Liver (tissue), 9 donors: ENCODE results near the gene SCUBE1. TPM values are rescaled to one million over a fixed set of nuclear protein-coding genes. Genes with fewer than 3 reads are reported as not detected.

ENCODE experiments used
- DNase-seq: peaks from one replicate; pipeline ENCODE4 v3.0.0-alpha.2; 2017; ENCODE audit warnings: low spot score
- H3K27ac ChIP-seq, 2 donors: one replicate each; pipeline ENCODE4 v1.7.0; 2013; ENCODE audit warnings: inconsistent platforms in 2 of 2, low read length in 2 of 2, control low read depth in 1 of 2, low read depth in 1 of 2, mild to moderate bottlenecking in 1 of 2
- H3K27me3 ChIP-seq, 4 donors: one replicate each; pipeline versions ENCODE4 v1.6.1 to v1.7.0; 2013; ENCODE audit warnings: low read length in 3 of 4, inconsistent platforms in 1 of 4, mild to moderate bottlenecking in 1 of 4, moderate library complexity in 1 of 4; ENCODE audit not compliant: control insufficient read depth in 4 of 4, insufficient read depth in 4 of 4
- H3K36me3 ChIP-seq, 4 donors: one replicate each; pipeline versions ENCODE4 v1.6.1 to v1.7.0; 2013; ENCODE audit warnings: low read length in 3 of 4, mild to moderate bottlenecking in 3 of 4, low read depth in 1 of 4, moderate library complexity in 1 of 4; ENCODE audit not compliant: control insufficient read depth in 4 of 4, insufficient read depth in 3 of 4
- H3K4me1 ChIP-seq, 4 donors: one replicate each; pipeline versions ENCODE4 v1.6.1 to v1.7.0; 2013; ENCODE audit warnings: low read length in 3 of 4, mild to moderate bottlenecking in 3 of 4, moderate library complexity in 1 of 4; ENCODE audit not compliant: control insufficient read depth in 4 of 4, insufficient read depth in 4 of 4
- H3K4me3 ChIP-seq, 3 donors: one replicate each; pipeline versions ENCODE4 v1.6.1 to v1.7.0; 2013; ENCODE audit warnings: low read length in 3 of 3, control low read depth in 1 of 3, low read depth in 1 of 3, mild to moderate bottlenecking in 1 of 3
- H3K9ac ChIP-seq, 2 donors: one replicate each; pipeline ENCODE4 v1.7.0; 2013; ENCODE audit warnings: low read length in 2 of 2, mild to moderate bottlenecking in 2 of 2, moderate library complexity in 2 of 2, control low read depth in 1 of 2, low read depth in 1 of 2
- H3K9me3 ChIP-seq, 4 donors: one replicate each; pipeline versions ENCODE4 v1.6.1 to v1.7.0; 2013; ENCODE audit warnings: low read length in 3 of 4; ENCODE audit not compliant: control insufficient read depth in 4 of 4
- FOXA1 ChIP-seq: IDR thresholded peaks from 2 replicates; pipeline ENCODE4 v1.6.1; 2016; ENCODE audit warnings: antibody characterized with exemption
- FOXA2 ChIP-seq: IDR thresholded peaks from 2 replicates; pipeline ENCODE4 v1.6.1; 2016; ENCODE audit warnings: antibody characterized with exemption
- HNF4G ChIP-seq: IDR thresholded peaks from 2 replicates; pipeline ENCODE4 v1.6.1; 2016; ENCODE audit warnings: antibody characterized with exemption
- JUND ChIP-seq, 2 donors: IDR thresholded peaks; 2 replicates each; pipeline ENCODE4 v1.6.1; 2016; ENCODE audit warnings: antibody characterized with exemption in 2 of 2
- NR2F2 ChIP-seq: IDR thresholded peaks from 2 replicates; pipeline ENCODE4 v1.6.1; 2016; ENCODE audit warnings: antibody characterized with exemption
- RAD21 ChIP-seq, 2 donors: IDR thresholded peaks; 2 replicates each; pipeline ENCODE4 v1.6.1; 2016; ENCODE audit warnings: antibody characterized with exemption in 2 of 2, mild to moderate bottlenecking in 2 of 2
- RXRA ChIP-seq, 2 donors: IDR thresholded peaks; 2 replicates each; pipeline ENCODE4 v1.6.1; 2017 to 2018; ENCODE audit warnings: antibody characterized with exemption in 2 of 2, mild to moderate bottlenecking in 1 of 2
- SP1 ChIP-seq: IDR thresholded peaks from 2 replicates; pipeline ENCODE4 v1.6.1; 2018; ENCODE audit warnings: antibody characterized with exemption, mild to moderate bottlenecking
- YY1 ChIP-seq: IDR thresholded peaks from 2 replicates; pipeline ENCODE4 v1.6.1; 2016; ENCODE audit warnings: antibody characterized with exemption, mild to moderate bottlenecking
- ZBTB33 ChIP-seq: IDR thresholded peaks from 2 replicates; pipeline ENCODE4 v1.6.1; 2016; ENCODE audit warnings: antibody characterized with exemption
- WGBS: extraction: QIAGEN DNeasy Blood & Tissue Kit; methylation state at CpG from one replicate; pipeline ENCODE4 v1.1.7; 2013; 5-methylcytosine and 5-hydroxymethylcytosine counted together
- polyA plus RNA-seq, 2 donors: library from polyadenylated mRNA; stranded (reverse) in 1 of 2; unstranded in 1 of 2; fragments of 200-250 nt in 1 of 2; fragments of >200 nt in 1 of 2; fragmentation: Nextera tagmentation in 1 of 2; extraction: Ambion mirVana in 1 of 2; gene quantifications; one replicate each; pipeline versions ENCODE4 v1.2.1 to v1.2.3, GENCODE V29; 2013 to 2015
- total RNA-seq, 2 donors: library from RNA; depleted of rRNA; stranded (reverse); fragments of >200 nt; gene quantifications; one replicate each; pipeline ENCODE4 v1.2.3, GENCODE V29; 2014
- TF ChIP-seq, protein P1 (sequence below): IDR thresholded peaks from 2 replicates; pipeline ENCODE4 v1.6.1; 2016; ENCODE audit warnings: antibody characterized with exemption
- TF ChIP-seq, protein P2 (sequence below): IDR thresholded peaks from 2 replicates; pipeline ENCODE4 v1.6.1; 2016; ENCODE audit warnings: antibody characterized with exemption, mild to moderate bottlenecking
- TF ChIP-seq, protein P3 (sequence below): IDR thresholded peaks from 2 replicates; pipeline ENCODE4 v1.6.1; 2016; ENCODE audit warnings: antibody characterized with exemption
- TF ChIP-seq, protein P4 (sequence below): fragments of 150-350 bp; IDR thresholded peaks from 2 replicates; pipeline ENCODE4 v1.5.1; 2017; ENCODE audit warnings: improper control_type of control experiment, low read depth, low read length; ENCODE audit not compliant: missing input control
- donor health status: healthy.
- donor health status: healthy.
- donor health status: healthy.
- donor health status: healthy.
- donor health status: healthy.

Gene SCUBE1
- total and polyA plus RNA-seq, 4 donors = 0.07 to 0.46 (median 0.08) TPM; not detected in 1

DNA sequence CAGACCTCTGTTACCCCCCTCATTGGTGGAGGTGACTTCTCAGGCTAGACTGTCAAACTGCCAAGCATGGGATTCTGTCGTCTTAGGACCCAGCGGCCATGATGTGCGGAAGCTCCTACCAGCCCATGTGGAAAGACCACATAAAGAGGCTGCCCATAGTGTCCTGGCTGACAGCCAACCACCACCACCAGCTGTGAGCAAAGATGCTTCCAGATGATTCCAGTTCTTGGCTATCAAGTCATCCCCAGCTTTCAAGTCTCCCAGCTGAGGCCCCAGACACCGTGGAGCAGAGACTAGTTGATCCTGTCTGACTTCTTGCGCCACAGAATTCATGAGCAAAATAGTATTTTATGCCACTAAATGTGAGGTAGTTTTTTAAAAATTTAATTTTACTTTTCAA lies 32.9 kb downstream of the SCUBE1 start:
- Histone ChIP-seq H3K4me3 (no peak overlapping the region), H3K4me1 (no peaks in the 10 kb centered on the region), H3K9me3 (no peaks in the 10 kb centered on the region), H3K27ac (no peak overlapping the region), H3K9ac (no peak overlapping the region), H3K27me3 (no peaks in the 10 kb centered on the region), H3K36me3 (no peaks in the 10 kb centered on the region)
- TF ChIP-seq FOXA1 (no peak), RAD21 (IDR thresholded peaks at IDR 0.05) (no peak), HNF4G (no peak), RXRA (IDR thresholded peaks at IDR 0.05) (no peak)
- TF ChIP-seq, protein P1, sequence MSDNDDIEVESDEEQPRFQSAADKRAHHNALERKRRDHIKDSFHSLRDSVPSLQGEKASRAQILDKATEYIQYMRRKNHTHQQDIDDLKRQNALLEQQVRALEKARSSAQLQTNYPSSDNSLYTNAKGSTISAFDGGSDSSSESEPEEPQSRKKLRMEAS = no peak
- no peak for DNase-seq
- WGBS = 90% methylated on average over 5 of the region's 5 CpGs

DNA sequence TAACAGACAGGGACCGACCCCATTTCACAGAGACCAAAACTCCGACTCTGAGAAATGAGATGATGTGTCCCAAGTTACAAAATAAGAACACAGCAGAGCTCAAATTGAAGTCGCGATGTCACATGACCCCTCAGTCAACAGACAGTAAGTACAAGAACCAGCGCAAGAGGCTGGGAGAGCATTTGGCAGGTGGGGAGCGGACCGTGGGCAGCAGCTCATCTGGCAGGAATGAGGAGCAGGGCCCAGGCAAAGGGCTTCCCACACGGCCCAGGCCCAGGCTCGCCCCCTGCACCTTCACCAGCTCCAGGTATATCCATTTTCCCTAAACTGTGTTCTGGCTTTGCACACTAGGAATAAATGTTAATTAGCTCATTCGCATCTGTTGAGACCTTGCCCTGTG lies 34.3 kb downstream of the SCUBE1 start:
- no peak for DNase-seq
- no peak overlapping the region for H3K4me3 ChIP-seq
- H3K4me1 ChIP-seq = no peaks in the 10 kb centered on the region
- TF ChIP-seq, protein P1 = no peak
- TF ChIP-seq ZBTB33 = no peak
- no peak for TF ChIP-seq YY1
- no peak for TF ChIP-seq FOXA2
- TF ChIP-seq NR2F2 = no peak
- H3K36me3 ChIP-seq = no peaks in the 10 kb centered on the region
- H3K9me3 ChIP-seq = no peaks in the 10 kb centered on the region
- H3K27ac ChIP-seq = no peak overlapping the region
- H3K9ac ChIP-seq = no peak overlapping the region
- no peaks in the 10 kb centered on the region for H3K27me3 ChIP-seq
- WGBS = 90% methylated on average over 10 of the region's 10 CpGs

GRCh38 chr22:43308060-43308830 lies 34.9 kb downstream of the SCUBE1 start:
- Histone ChIP-seq H3K9ac (no peak overlapping the region), H3K4me1 (no peaks in the 10 kb centered on the region), H3K9me3 (no peaks in the 10 kb centered on the region), H3K36me3 (no peaks in the 10 kb centered on the region), H3K4me3 (no peak overlapping the region), H3K27ac (no peak overlapping the region), H3K27me3 (no peaks in the 10 kb centered on the region)
- no peak for DNase-seq
- TF ChIP-seq YY1 (no peak), FOXA1 (no peak), SP1 (no peak), HNF4G (no peak), JUND (IDR thresholded peaks at IDR 0.05) (no peak)
- TF ChIP-seq, protein P2, sequence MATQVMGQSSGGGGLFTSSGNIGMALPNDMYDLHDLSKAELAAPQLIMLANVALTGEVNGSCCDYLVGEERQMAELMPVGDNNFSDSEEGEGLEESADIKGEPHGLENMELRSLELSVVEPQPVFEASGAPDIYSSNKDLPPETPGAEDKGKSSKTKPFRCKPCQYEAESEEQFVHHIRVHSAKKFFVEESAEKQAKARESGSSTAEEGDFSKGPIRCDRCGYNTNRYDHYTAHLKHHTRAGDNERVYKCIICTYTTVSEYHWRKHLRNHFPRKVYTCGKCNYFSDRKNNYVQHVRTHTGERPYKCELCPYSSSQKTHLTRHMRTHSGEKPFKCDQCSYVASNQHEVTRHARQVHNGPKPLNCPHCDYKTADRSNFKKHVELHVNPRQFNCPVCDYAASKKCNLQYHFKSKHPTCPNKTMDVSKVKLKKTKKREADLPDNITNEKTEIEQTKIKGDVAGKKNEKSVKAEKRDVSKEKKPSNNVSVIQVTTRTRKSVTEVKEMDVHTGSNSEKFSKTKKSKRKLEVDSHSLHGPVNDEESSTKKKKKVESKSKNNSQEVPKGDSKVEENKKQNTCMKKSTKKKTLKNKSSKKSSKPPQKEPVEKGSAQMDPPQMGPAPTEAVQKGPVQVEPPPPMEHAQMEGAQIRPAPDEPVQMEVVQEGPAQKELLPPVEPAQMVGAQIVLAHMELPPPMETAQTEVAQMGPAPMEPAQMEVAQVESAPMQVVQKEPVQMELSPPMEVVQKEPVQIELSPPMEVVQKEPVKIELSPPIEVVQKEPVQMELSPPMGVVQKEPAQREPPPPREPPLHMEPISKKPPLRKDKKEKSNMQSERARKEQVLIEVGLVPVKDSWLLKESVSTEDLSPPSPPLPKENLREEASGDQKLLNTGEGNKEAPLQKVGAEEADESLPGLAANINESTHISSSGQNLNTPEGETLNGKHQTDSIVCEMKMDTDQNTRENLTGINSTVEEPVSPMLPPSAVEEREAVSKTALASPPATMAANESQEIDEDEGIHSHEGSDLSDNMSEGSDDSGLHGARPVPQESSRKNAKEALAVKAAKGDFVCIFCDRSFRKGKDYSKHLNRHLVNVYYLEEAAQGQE = no peak
- TF ChIP-seq, protein P3, sequence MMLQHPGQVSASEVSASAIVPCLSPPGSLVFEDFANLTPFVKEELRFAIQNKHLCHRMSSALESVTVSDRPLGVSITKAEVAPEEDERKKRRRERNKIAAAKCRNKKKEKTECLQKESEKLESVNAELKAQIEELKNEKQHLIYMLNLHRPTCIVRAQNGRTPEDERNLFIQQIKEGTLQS = no peak
- TF ChIP-seq, protein P4, sequence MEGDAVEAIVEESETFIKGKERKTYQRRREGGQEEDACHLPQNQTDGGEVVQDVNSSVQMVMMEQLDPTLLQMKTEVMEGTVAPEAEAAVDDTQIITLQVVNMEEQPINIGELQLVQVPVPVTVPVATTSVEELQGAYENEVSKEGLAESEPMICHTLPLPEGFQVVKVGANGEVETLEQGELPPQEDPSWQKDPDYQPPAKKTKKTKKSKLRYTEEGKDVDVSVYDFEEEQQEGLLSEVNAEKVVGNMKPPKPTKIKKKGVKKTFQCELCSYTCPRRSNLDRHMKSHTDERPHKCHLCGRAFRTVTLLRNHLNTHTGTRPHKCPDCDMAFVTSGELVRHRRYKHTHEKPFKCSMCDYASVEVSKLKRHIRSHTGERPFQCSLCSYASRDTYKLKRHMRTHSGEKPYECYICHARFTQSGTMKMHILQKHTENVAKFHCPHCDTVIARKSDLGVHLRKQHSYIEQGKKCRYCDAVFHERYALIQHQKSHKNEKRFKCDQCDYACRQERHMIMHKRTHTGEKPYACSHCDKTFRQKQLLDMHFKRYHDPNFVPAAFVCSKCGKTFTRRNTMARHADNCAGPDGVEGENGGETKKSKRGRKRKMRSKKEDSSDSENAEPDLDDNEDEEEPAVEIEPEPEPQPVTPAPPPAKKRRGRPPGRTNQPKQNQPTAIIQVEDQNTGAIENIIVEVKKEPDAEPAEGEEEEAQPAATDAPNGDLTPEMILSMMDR = no peak
- TF ChIP-seq, protein P1 = no peak
- WGBS = 77% methylated on average over 21 of the region's 21 CpGs
